Gastroesophageal sphincter (tissue), 4 donors: ENCODE results near the gene MAP1B. TPM values are rescaled to one million over a fixed set of nuclear protein-coding genes. Genes with fewer than 3 reads are reported as not detected.

Source experiments
- ATAC-seq: fragments of 150-250 bp; one replicate; pipeline ENCODE4 v1.9.1; 2016; ENCODE audit warnings: mild to moderate bottlenecking, moderate library complexity
- H3K27ac ChIP-seq, 4 donors: fragments of 200-600 bp; sonication (generic) in 3 of 4; 1 replicate in 3 of 4; 2 replicates in 1 of 4; pipeline ENCODE4 v1.5.1; 2016 to 2019
- H3K27me3 ChIP-seq: fragments of 200-600 bp; sonication (generic); one replicate; pipeline ENCODE4 v1.5.1; 2019
- H3K36me3 ChIP-seq, 2 donors: fragments of 200-600 bp; sonication (generic); one replicate each; pipeline ENCODE4 v1.5.1; 2019; ENCODE audit warnings: control low read depth in 1 of 2
- H3K4me1 ChIP-seq, 3 donors: fragments of 200-600 bp; sonication (generic); 1 replicate in 2 of 3; 2 replicates in 1 of 3; pipeline ENCODE4 v1.5.1; 2016 to 2019; ENCODE audit warnings: control low read depth in 2 of 3
- H3K4me3 ChIP-seq, 2 donors: fragments of 200-600 bp; sonication (generic); one replicate each; pipeline ENCODE4 v1.5.1; 2019; ENCODE audit warnings: mild to moderate bottlenecking in 1 of 2, moderate library complexity in 1 of 2
- H3K9me3 ChIP-seq, 3 donors: fragments of 200-600 bp; sonication (generic); one replicate each; pipeline ENCODE4 v1.5.1; 2017 to 2019; ENCODE audit warnings: control low read depth in 2 of 3
- EP300 ChIP-seq: sonication (generic); formaldehyde crosslinking; IDR thresholded peaks from one replicate; pipeline ENCODE4 v1.6.1; 2017; ENCODE audit warnings: antibody characterized with exemption, mild to moderate bottlenecking
- POLR2A ChIP-seq, 2 donors: fragments of 450-650 bp; IDR thresholded peaks; one replicate each; pipeline ENCODE4 v1.6.1; 2017; ENCODE audit warnings: antibody characterized with exemption in 2 of 2, mild to moderate bottlenecking in 2 of 2, moderate library complexity in 1 of 2
- POLR2AphosphoS5 ChIP-seq: sonication (generic); formaldehyde crosslinking; IDR thresholded peaks from one replicate; pipeline ENCODE4 v1.6.1; 2017; ENCODE audit warnings: antibody characterized with exemption
- WGBS, 2 donors: methylation state at CpG; one replicate each; pipeline ENCODE4 v1.1.5; 2018; ENCODE audit warnings: low coverage in 1 of 2; 5-methylcytosine and 5-hydroxymethylcytosine counted together
- total RNA-seq, 4 donors: library from RNA; depleted of rRNA; stranded (reverse); fragments of >200 nt; gene quantifications; one replicate each; pipeline ENCODE4 v1.1.0, GENCODE V29; 2016
- TF ChIP-seq, protein P1 (sequence below), 4 experiments: fragments of 200-600 bp in 2 of 4; fragments of 450-650 bp in 2 of 4; sonication (generic) in 1 of 4; IDR thresholded peaks; one replicate each; pipeline ENCODE4 v1.5.1; 2017 to 2019; ENCODE audit warnings: antibody characterized with exemption in 4 of 4, mild to moderate bottlenecking in 2 of 4, moderate library complexity in 2 of 4

The MAP1B gene
- total RNA-seq, 4 donors from 2014 or later, result 601 to 1,344 (median 738) TPM

DNA sequence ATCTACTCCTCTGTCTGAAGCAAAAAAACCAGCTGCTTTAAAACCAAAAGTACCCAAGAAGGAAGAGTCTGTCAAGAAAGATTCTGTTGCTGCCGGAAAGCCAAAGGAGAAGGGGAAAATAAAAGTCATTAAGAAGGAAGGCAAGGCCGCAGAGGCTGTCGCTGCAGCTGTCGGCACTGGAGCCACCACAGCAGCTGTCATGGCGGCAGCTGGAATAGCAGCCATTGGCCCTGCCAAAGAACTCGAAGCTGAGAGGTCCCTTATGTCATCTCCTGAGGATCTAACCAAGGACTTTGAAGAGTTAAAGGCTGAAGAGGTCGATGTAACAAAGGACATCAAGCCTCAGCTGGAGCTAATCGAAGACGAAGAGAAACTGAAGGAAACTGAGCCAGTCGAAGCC is 88.3 kb downstream of the MAP1B start:
- Histone ChIP-seq H3K36me3 (peaks cover 0 to 85% of the 10 kb centered on the region in 2 donors), H3K4me1 (peaks cover 0 to 19% (median 0%) of the 10 kb centered on the region in 3 donors), H3K27ac (no peak overlapping the region), H3K4me3 (no peak overlapping the region), H3K27me3 (no peaks in the 10 kb centered on the region), H3K9me3 (no peaks in the 10 kb centered on the region)
- TF ChIP-seq POLR2AphosphoS5 (no peak), EP300 (no peak)
- no peak for ATAC-seq
- 86 to 95% methylated on average over 1 to 9 of the region's 10 CpGs for WGBS, 2 donors

DNA sequence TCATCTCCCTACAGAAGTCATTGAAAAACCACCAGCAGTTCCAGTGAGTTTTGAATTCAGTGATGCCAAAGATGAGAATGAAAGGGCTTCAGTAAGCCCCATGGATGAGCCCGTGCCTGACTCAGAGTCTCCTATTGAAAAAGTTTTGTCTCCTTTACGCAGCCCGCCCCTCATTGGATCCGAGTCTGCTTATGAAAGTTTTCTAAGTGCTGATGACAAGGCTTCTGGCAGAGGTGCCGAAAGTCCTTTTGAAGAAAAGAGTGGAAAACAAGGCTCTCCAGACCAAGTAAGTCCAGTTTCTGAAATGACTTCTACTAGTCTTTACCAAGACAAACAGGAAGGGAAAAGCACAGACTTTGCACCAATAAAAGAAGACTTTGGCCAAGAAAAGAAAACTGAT is 90.1 kb downstream of the MAP1B start:
- Histone ChIP-seq H3K9me3 (no peaks in the 10 kb centered on the region), H3K4me3 (no peak overlapping the region), H3K27ac (no peak overlapping the region), H3K4me1 (peaks cover 0 to 10% (median 0%) of the 10 kb centered on the region in 3 donors), H3K36me3 (peaks cover 0 to 83% of the 10 kb centered on the region in 2 donors), H3K27me3 (no peaks in the 10 kb centered on the region)
- no peak for ATAC-seq
- WGBS, 2 donors, result 92 to 97% methylated on average over 5 of the region's 5 CpGs
- TF ChIP-seq POLR2A (IDR thresholded peaks at IDR 0.05) (no peak), POLR2AphosphoS5 (no peak), EP300 (no peak)
- TF ChIP-seq, protein P1, sequence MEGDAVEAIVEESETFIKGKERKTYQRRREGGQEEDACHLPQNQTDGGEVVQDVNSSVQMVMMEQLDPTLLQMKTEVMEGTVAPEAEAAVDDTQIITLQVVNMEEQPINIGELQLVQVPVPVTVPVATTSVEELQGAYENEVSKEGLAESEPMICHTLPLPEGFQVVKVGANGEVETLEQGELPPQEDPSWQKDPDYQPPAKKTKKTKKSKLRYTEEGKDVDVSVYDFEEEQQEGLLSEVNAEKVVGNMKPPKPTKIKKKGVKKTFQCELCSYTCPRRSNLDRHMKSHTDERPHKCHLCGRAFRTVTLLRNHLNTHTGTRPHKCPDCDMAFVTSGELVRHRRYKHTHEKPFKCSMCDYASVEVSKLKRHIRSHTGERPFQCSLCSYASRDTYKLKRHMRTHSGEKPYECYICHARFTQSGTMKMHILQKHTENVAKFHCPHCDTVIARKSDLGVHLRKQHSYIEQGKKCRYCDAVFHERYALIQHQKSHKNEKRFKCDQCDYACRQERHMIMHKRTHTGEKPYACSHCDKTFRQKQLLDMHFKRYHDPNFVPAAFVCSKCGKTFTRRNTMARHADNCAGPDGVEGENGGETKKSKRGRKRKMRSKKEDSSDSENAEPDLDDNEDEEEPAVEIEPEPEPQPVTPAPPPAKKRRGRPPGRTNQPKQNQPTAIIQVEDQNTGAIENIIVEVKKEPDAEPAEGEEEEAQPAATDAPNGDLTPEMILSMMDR (IDR thresholded peaks at IDR 0.05), result no peak

DNA sequence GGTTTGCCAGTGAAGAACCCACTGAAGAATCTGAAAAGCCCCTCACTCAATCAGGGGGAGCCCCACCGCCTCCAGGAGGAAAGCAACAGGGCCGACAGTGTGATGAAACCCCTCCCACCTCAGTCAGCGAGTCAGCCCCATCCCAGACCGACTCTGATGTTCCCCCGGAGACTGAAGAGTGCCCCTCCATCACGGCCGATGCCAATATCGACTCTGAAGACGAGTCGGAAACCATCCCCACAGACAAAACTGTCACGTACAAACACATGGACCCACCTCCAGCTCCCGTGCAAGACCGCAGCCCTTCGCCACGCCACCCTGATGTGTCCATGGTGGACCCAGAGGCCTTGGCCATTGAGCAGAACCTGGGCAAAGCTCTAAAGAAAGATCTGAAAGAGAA is 92.4 kb downstream of the MAP1B start:
- no peak for ATAC-seq
- no peaks in the 10 kb centered on the region for H3K4me1 ChIP-seq
- H3K9me3 ChIP-seq, result no peaks in the 10 kb centered on the region
- no peaks in the 10 kb centered on the region for H3K27me3 ChIP-seq
- no peak overlapping the region for H3K4me3 ChIP-seq
- peaks cover 0 to 88% of the 10 kb centered on the region in 2 donors for H3K36me3 ChIP-seq
- no peak for TF ChIP-seq POLR2AphosphoS5
- TF ChIP-seq, protein P1 (IDR thresholded peaks at IDR 0.05), result no peak
- TF ChIP-seq POLR2A (IDR thresholded peaks at IDR 0.05), result no peak
- TF ChIP-seq EP300, result no peak
- no peak overlapping the region for H3K27ac ChIP-seq
- 90% methylated on average over 4 of the region's 15 CpGs; no CpG with 5 or more reads in 1 of the 2 donors for WGBS, 2 donors

DNA sequence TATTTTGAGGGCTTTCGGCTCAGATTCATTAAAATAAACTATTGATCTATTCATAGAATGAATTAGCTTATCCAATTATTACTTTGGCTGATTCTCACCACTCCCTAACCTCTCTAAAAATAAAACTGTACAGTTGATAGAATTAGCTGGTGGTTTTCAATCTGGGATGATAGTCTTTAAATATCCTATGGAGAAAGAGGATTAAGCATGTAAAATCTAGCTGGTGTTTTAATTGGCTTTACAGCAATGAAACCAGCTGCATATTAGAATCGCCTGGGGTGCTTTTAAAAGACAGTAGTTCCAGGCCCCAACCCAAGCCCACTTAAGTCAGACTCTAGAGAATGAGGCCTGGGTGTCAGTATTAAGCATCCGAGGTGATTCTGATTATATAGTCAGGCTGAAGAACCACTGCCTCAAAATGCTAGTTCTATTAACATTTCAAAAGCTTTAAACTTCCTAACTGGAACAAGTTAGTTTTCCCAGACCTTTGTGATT is 95.1 kb downstream of the MAP1B start:
- WGBS, 2 donors, result 67 to 77% methylated on average over 3 of the region's 3 CpGs
- no peaks in the 10 kb centered on the region for H3K4me1 ChIP-seq
- H3K27ac ChIP-seq, result no peak overlapping the region
- TF ChIP-seq POLR2AphosphoS5 (no peak), POLR2A (IDR thresholded peaks at IDR 0.05) (no peak), EP300 (no peak)
- TF ChIP-seq, protein P1 (IDR thresholded peaks at IDR 0.05), result no peak
- ATAC-seq, result no peak
- no peak overlapping the region for H3K4me3 ChIP-seq
- H3K36me3 ChIP-seq, result peaks cover 0 to 88% of the 10 kb centered on the region in 2 donors
- H3K9me3 ChIP-seq, result no peaks in the 10 kb centered on the region
- no peaks in the 10 kb centered on the region for H3K27me3 ChIP-seq

DNA sequence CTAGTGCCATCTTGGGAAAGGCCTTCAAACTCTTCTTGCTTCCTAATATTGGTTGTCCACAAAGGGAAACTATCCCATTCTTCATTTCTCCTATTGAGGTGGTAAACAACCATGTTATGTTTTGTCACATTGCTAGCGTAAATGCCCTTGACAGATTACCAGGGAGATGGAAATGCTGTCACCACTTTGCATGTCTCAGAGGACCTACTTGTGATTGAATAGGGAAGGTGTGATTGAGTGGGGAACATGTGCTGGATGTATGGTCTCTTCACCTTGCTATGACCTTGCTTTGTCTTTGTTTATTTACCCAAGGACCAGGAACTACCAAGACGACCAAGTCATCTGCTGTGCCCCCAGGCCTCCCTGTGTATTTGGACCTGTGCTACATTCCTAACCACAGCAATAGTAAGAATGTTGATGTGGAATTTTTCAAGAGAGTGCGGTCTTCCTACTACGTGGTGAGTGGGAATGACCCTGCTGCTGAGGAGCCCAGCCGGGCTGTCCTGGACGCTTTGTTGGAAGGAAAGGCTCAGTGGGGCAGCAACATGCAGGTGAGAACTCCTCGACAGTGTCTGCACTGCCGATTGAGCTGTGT is 96.1 kb downstream of the MAP1B start:
- no peak overlapping the region for H3K27ac ChIP-seq

DNA sequence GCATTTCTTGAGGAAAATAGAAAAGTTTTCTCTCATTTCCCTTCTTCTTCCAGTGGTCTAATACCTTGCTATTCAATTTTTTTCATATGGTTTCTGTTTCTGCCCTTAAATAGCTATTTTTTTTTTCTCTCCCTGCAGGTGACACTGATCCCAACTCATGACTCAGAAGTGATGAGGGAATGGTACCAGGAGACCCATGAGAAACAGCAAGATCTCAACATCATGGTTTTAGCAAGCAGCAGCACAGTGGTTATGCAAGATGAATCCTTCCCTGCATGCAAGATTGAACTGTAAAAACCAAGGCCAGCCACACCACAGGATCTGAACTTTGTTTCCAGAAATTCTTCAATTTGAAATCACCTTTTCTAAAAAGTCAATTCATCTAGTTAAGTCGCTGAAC is 97.7 kb downstream of the MAP1B start:
- Histone ChIP-seq H3K9me3 (no peaks in the 10 kb centered on the region), H3K4me3 (no peak overlapping the region), H3K27ac (no peak overlapping the region), H3K27me3 (no peaks in the 10 kb centered on the region), H3K36me3 (peaks cover 0 to 84% of the 10 kb centered on the region in 2 donors), H3K4me1 (peaks cover 0 to under 1% (median 0%) of the 10 kb centered on the region in 3 donors)
- TF ChIP-seq, protein P1 (IDR thresholded peaks at IDR 0.05), result no peak
- TF ChIP-seq EP300, result no peak
- no peak for TF ChIP-seq POLR2AphosphoS5
- no peak for TF ChIP-seq POLR2A (IDR thresholded peaks at IDR 0.05)
- WGBS, 2 donors, result 88 to 100% methylated on average over 1 of the region's 1 CpG
- ATAC-seq, result no peak

More for the DNA sequence above, 96.1 kb downstream of the MAP1B start:
- no peak for TF ChIP-seq POLR2AphosphoS5
- WGBS, 2 donors, result 70 to 91% methylated on average over 2 to 7 of the region's 8 CpGs
- ATAC-seq, result no peak
- Histone ChIP-seq H3K27me3 (no peaks in the 10 kb centered on the region), H3K9me3 (no peaks in the 10 kb centered on the region), H3K4me1 (no peaks in the 10 kb centered on the region), H3K36me3 (peaks cover 0 to 88% of the 10 kb centered on the region in 2 donors), H3K4me3 (no peak overlapping the region)
